Cardiac atrium fibroblast (primary cell): ENCODE measurements around the gene OXTR. TPM values are rescaled to one million over a fixed set of nuclear protein-coding genes. Genes with fewer than 3 reads are reported as not detected.

Experiments
- total RNA-seq: library from RNA; depleted of rRNA; stranded (reverse); fragments of >200 nt; gene quantifications from 2 replicates; pipeline ENCODE4 v1.2.3, GENCODE V29; 2015

Gene OXTR
- 2.3 and 2.5 TPM in 2 replicates for total RNA-seq

DNA sequence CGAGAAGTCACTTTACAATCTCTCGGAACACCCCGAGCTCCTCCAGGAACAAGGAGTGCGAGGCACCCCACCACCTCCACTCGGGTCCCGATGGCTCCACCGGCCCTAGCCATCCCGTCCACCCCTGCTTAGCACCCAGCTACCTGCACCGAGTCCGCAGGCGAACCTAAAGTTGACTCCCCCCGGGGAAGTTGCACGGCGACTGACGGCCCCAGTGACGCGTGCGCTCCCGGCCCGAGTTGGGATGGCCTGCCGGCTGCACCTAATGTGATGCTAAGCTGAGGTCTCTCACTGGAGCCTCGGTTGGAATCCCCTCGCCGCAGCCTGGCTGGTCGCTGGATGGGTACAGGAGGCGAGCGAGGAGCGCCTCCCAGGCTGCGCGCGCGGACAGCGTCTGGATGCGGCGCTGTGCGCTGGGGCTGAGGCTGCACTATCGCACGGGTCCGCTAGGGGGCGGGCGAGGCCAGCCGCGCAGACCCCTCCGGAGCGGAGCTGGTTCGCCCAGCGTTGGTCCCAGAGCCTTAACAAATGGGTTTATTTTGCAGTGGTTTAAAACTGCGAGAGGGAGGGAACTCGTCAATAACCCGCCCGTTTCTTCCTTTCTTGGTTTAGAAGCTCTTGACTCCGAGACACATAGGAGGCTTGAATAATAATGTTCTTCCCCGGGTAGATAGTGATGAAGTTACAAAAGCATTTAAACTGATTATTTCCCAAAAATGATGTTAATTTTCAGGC, at the start of gene OXTR:
OXTR (minus strand) TSS at position 526 of the 735 bp plus-strand sequence. CDS start 1,426 bp downstream, outside the sequence.

DNA sequence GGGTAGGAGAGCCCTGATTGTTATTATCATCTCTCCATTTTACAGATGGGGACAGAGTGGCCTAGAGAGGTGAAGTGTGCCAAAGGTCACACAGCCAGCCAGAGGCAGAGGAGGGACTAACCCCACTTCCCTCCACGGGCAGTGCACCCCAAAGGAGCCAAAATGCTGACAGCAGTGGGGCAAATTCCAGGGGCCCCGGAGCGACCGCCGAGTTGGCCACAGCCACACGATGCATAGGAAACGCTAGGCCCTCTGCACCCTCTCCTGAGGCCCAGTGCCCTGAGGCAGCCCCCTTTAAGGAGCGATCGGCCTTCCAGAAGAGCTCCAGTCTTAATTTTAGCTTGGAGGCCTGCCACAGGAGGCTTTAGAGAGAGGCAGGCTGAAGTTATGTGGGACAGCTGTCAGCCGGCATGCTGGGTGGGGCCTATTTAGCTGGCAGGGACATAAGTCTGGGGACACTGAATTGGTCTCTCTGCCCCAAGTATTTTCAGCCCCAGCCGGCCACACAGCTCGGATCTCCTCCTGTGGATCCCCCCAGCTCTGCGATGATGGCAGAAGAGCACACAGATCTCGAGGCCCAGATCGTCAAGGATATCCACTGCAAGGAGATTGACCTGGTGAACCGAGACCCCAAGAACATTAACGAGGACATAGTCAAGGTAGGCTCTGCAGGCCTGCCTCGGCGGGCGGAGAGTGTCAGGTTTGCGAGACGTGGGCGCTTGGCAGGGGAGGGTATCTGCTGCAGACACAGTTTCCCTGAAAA, 35.9 kb downstream of the OXTR start, which contains the start of gene CAV3:
CAV3 (plus strand) TSS at position 471 of the 763 bp plus-strand sequence; CDS start at position 546, 75 bp downstream.

Other genes starting within 250 kb of the OXTR start
- not detected in 2 replicates for gene SSUH2, start 124.8 kb downstream of the OXTR start, total RNA-seq
- gene CAV3, start 35.8 kb downstream of the OXTR start, total RNA-seq, result not detected in 2 replicates
- 3.6 and 7.9 TPM in 2 replicates for gene RAD18, start 193.9 kb upstream of the OXTR start, total RNA-seq